Measurements from ENCODE around the gene GLCE. TPM values are rescaled to one million over a fixed set of nuclear protein-coding genes. Genes with fewer than 3 reads are reported as not detected.

The GLCE gene
- total RNA-seq, 4 donors from 2014 or later: 10.7 to 24.5 (median 16.2) TPM

GRCh38 chr15:69265347-69265955 is 105.0 kb downstream of the GLCE start:
- TF ChIP-seq, protein P1, sequence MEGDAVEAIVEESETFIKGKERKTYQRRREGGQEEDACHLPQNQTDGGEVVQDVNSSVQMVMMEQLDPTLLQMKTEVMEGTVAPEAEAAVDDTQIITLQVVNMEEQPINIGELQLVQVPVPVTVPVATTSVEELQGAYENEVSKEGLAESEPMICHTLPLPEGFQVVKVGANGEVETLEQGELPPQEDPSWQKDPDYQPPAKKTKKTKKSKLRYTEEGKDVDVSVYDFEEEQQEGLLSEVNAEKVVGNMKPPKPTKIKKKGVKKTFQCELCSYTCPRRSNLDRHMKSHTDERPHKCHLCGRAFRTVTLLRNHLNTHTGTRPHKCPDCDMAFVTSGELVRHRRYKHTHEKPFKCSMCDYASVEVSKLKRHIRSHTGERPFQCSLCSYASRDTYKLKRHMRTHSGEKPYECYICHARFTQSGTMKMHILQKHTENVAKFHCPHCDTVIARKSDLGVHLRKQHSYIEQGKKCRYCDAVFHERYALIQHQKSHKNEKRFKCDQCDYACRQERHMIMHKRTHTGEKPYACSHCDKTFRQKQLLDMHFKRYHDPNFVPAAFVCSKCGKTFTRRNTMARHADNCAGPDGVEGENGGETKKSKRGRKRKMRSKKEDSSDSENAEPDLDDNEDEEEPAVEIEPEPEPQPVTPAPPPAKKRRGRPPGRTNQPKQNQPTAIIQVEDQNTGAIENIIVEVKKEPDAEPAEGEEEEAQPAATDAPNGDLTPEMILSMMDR (IDR thresholded peaks at IDR 0.05; ENCODE audit: low read depth): no peak

DNA sequence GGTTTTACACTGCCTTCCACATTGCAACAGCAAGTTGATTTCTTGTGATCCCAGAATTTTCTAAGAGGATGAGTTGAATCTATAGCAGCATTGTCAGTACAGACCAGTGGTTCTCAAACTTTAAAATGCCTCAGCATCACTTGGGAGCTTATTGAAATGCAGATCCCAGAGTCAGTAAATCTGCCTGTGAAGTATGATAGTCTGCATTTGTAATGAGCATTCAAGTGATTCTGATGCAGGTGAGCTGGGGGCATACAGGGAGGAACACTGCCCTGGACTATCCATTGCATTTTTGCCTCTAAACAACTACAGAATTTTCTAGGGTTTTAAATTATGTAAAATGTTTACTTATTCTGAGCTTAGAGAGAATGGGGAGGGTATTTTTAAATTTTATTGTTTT is 110.8 kb downstream of the GLCE start:
- TF ChIP-seq, protein P1 (IDR thresholded peaks at IDR 0.05; ENCODE audit: low read depth): no peak

- TF ChIP-seq, protein P1 (IDR thresholded peaks at IDR 0.05; ENCODE audit: low read depth): no peak
Observed at GRCh38 chr15:69272139-69272538, 111.7 kb downstream of the GLCE start.

- TF ChIP-seq, protein P1 (IDR thresholded peaks at IDR 0.05; ENCODE audit: low read depth): no peak
Observed at GRCh38 chr15:69272891-69273290, 112.5 kb downstream of the GLCE start.

DNA sequence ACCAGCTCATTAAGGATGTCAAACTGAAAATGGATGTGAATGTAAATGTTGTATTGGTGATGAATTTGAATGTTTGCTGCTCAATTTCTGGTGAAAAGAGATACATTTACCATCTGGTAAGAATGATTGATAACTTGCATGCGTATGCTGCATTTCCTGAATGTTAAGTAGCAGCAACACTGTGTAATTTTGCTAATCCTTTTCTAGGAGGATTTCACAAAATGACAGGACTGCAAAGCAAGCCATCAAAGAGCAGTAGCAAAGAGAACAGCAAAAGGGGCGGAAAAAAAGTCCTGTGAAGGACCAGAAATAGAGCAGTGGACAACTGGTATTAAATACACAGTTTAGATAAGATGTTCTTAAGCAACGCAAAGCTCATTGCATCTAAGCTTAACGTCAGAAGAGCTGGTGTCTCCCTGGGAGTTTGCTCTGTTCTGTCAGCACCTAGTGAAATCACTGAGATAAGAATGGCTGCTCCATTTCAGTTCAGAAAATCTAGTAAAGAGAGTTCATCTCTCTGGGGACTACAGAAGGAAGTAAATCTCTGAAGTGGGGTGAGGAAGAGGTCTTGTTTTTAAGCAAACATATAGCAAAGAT is 114.7 kb downstream of the GLCE start:
- TF ChIP-seq, protein P1 (IDR thresholded peaks at IDR 0.05; ENCODE audit: low read depth): no peak

GRCh38 chr15:69275933-69276560 is 115.6 kb downstream of the GLCE start:
- TF ChIP-seq, protein P1 (IDR thresholded peaks at IDR 0.05; ENCODE audit: low read depth): no peak

DNA sequence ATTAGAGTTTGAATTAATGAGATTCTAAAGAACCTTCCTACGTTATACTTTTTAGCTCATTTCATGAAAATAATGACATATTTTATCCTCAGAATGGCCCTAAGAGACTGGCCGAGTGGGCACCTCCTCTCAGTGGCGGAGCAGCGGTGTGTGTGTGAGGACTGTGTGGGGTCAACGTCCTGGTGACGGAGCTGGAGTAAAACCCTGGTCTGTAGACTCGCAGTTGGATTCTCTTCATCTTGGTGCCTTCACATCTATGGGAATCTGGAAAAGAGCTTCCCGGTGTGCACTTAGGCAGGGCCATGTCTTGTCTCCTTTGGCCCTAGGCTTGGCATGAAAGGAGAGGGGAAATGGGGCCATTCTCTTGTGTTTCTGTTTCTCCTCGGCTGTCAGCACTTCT is 116.9 kb downstream of the GLCE start:
- TF ChIP-seq, protein P1 (IDR thresholded peaks at IDR 0.05; ENCODE audit: low read depth): no peak
